ENCODE measurements around the gene PNKD. TPM values are rescaled to one million over a fixed set of nuclear protein-coding genes. Genes with fewer than 3 reads are reported as not detected.

Gene PNKD
- total and polyA plus RNA-seq, 2 donors (not counting 1 experiment from before 2014, with no cell fraction given), result 27.7 to 29.1 TPM

DNA sequence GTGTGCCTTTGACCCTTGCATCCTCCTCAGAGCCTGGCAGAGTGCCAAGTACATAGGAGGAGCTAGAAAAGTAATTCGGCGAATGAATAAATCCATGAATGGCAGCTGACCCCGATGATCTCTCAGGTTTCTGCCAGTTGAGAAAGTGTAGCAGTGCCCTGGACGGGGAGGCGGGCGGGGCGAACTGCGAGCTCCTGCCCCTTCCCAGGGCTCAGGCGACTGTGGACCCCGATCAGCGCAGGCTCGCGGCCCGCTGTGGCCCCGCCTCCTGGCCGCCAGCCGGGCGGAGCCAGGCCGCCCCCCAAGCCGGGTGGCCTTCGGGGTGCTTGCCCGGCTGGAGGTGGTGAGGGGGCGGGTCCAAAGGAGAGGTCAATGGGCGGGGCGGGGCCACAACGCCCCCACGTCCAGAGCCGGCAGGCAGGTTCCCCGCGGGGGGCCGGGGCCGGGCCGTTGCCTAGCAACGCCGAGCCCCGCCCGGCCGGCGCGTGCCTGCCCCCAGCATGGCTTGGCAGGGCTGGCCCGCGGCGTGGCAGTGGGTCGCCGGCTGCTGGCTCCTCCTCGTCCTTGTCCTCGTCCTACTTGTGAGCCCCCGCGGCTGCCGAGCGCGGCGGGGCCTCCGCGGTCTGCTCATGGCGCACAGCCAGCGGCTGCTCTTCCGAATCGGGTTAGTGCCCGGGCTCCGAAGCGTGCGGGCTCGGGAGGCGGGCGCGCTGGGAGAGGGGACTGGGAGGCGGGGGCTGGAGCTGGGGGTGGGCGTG is 52.6 kb downstream of the PNKD start:
- peak overlapping the region; percentile 67 for H2AFZ ChIP-seq (ENCODE audit: low read length)
- no peak overlapping the region for H3K27ac ChIP-seq (ENCODE audit: insufficient read depth, low read length)
- no peaks in the 10 kb centered on the region for H4K20me1 ChIP-seq (ENCODE audit: control insufficient read depth, extremely low read depth, insufficient read depth, low read length)
- peak; percentile 63 to 81 for DNase-seq (ENCODE audit: low read depth in 2 of 2)
- TF ChIP-seq, protein P1, sequence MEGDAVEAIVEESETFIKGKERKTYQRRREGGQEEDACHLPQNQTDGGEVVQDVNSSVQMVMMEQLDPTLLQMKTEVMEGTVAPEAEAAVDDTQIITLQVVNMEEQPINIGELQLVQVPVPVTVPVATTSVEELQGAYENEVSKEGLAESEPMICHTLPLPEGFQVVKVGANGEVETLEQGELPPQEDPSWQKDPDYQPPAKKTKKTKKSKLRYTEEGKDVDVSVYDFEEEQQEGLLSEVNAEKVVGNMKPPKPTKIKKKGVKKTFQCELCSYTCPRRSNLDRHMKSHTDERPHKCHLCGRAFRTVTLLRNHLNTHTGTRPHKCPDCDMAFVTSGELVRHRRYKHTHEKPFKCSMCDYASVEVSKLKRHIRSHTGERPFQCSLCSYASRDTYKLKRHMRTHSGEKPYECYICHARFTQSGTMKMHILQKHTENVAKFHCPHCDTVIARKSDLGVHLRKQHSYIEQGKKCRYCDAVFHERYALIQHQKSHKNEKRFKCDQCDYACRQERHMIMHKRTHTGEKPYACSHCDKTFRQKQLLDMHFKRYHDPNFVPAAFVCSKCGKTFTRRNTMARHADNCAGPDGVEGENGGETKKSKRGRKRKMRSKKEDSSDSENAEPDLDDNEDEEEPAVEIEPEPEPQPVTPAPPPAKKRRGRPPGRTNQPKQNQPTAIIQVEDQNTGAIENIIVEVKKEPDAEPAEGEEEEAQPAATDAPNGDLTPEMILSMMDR (conservative IDR thresholded peaks at IDR 0.05 in 1 of 2, IDR thresholded peaks at IDR 0.05 in 1 of 2; ENCODE audit: low read depth in 1 of 2, low read length in 2 of 2), result no peak
- TF ChIP-seq EZH2 (IDR thresholded peaks at IDR 0.05; ENCODE audit: low read length, missing control alignments), result no peak
- no peaks in the 10 kb centered on the region for H3K79me2 ChIP-seq (ENCODE audit: control insufficient read depth, insufficient read depth, low read length)
- H3K36me3 ChIP-seq (ENCODE audit: control insufficient read depth, insufficient read depth, low read length), result no peaks in the 10 kb centered on the region
- H3K4me3 ChIP-seq (replicated peaks in 1 of 4; ENCODE audit: control extremely low read depth in 1 of 4, insufficient read depth in 1 of 4, low read depth in 3 of 4, low read length in 4 of 4), result peak overlapping the region; percentile 49 to 65 (median 60)
- H3K4me2 ChIP-seq (ENCODE audit: extremely low read depth, insufficient read depth, low read length), result peak overlapping the region; percentile 93
- no peaks in the 10 kb centered on the region for H3K9me3 ChIP-seq (ENCODE audit: control insufficient read depth, insufficient read depth, low read depth, low read length)
- peak overlapping the region; percentile 72 for H3K9ac ChIP-seq (ENCODE audit: insufficient read depth, low read length)
- H3K4me1 ChIP-seq (ENCODE audit: control insufficient read depth, extremely low read depth, insufficient read depth, low read length), result peaks cover 11% of the 10 kb centered on the region
- H3K27me3 ChIP-seq (ENCODE audit: control insufficient read depth, insufficient read depth, low read length), result no peaks in the 10 kb centered on the region

DNA sequence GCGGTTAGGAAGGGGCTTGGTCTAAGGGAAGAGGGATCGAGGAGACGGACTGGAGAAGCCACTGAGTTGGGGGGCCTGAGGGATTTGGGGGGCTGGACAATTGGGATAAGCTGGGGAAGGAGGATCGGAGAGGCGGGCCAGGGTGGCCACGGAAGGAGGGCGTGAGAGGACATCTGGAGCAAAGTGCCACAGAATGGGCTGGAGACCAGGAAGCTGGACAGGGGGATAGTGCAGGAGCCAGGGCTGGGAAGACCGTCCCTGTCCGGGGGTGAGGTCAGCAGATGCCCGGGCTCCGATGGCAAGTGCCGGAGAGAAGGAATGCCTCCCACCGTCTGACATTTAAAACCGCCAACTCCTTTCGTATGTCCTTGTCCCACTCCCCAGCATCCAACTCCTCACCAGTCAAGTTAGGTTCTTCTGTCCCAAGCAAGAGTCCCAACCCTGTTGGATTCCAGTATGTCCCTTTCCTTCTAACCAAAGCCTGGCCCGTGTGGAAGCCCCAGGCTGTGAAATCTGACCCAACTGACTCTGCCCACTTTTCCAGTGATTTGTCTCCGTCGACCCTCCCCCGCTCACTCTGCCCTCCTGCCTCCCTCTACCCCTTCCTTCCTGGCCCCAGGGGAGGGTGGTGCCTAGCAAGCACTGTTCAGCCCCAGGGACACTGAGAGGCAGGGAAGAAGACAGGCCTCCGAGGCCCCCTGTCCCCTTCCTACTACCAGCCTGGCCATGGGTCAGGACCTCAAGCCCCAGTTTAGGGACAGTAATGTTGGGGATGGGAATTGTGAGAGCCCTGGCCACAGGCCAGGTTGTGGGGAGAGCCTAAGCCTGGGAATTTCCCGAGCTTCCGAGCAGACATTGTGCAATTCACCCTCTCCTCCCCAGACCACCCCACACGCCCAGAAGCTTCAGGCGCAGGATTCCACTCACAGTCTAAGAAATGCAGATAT is 53.5 kb downstream of the PNKD start:
- peak overlapping the region; percentile 47 to 61 (median 54) for H3K4me3 ChIP-seq (replicated peaks in 1 of 4; ENCODE audit: control extremely low read depth in 1 of 4, insufficient read depth in 1 of 4, low read depth in 3 of 4, low read length in 4 of 4)
- H3K27me3 ChIP-seq (ENCODE audit: control insufficient read depth, insufficient read depth, low read length), result no peaks in the 10 kb centered on the region
- TF ChIP-seq, protein P1 (conservative IDR thresholded peaks at IDR 0.05 in 1 of 2, IDR thresholded peaks at IDR 0.05 in 1 of 2; ENCODE audit: low read depth in 1 of 2, low read length in 2 of 2), result no peak
- no peak for TF ChIP-seq EZH2 (IDR thresholded peaks at IDR 0.05; ENCODE audit: low read length, missing control alignments)
- H3K27ac ChIP-seq (ENCODE audit: insufficient read depth, low read length), result no peak overlapping the region
- peak overlapping the region; percentile 19 for H2AFZ ChIP-seq (ENCODE audit: low read length)
- H3K36me3 ChIP-seq (ENCODE audit: control insufficient read depth, insufficient read depth, low read length), result no peaks in the 10 kb centered on the region
- no peaks in the 10 kb centered on the region for H4K20me1 ChIP-seq (ENCODE audit: control insufficient read depth, extremely low read depth, insufficient read depth, low read length)
- peak; percentile 37 to 41 for DNase-seq (ENCODE audit: low read depth in 2 of 2)
- H3K4me1 ChIP-seq (ENCODE audit: control insufficient read depth, extremely low read depth, insufficient read depth, low read length), result peaks cover 11% of the 10 kb centered on the region
- no peaks in the 10 kb centered on the region for H3K9me3 ChIP-seq (ENCODE audit: control insufficient read depth, insufficient read depth, low read depth, low read length)
- peak overlapping the region; percentile 85 for H3K4me2 ChIP-seq (ENCODE audit: extremely low read depth, insufficient read depth, low read length)
- peak overlapping the region; percentile 72 for H3K9ac ChIP-seq (ENCODE audit: insufficient read depth, low read length)
- no peaks in the 10 kb centered on the region for H3K79me2 ChIP-seq (ENCODE audit: control insufficient read depth, insufficient read depth, low read length)

DNA sequence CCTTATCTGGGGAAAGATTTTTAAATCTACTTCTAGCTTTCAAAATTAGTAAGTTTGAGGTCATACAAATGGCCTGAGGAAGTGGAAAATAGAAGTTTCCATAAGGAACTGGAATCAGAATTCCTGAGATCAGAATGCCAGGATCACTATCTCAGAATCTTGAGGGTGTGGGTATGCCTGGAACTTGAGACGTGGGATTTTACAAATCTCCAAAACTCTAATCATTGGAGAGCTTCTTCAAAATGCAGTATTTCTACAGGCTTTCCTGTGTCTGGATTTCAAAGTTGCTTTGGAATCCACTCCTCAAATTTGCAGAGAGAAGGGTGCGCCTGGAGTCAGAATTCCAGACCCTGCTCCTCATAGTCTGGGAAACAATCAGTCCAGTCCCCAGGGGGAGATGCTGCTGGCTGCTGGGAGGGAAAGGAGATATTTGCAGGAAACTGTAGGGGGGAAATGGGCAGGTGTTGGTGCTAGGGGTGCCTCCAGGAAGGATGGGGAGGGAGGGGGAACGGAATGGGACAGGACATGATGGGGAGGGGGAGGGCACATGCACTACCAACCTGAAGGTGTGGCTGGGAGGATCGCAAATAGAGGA is 55.3 kb downstream of the PNKD start:
- H3K79me2 ChIP-seq (ENCODE audit: control insufficient read depth, insufficient read depth, low read length), result no peaks in the 10 kb centered on the region
- TF ChIP-seq EZH2 (IDR thresholded peaks at IDR 0.05; ENCODE audit: low read length, missing control alignments), result no peak
- TF ChIP-seq, protein P1 (conservative IDR thresholded peaks at IDR 0.05 in 1 of 2, IDR thresholded peaks at IDR 0.05 in 1 of 2; ENCODE audit: low read depth in 1 of 2, low read length in 2 of 2), result no peak
- no peak overlapping the region for H2AFZ ChIP-seq (ENCODE audit: low read length)
- no peaks in the 10 kb centered on the region for H3K27me3 ChIP-seq (ENCODE audit: control insufficient read depth, insufficient read depth, low read length)
- H3K27ac ChIP-seq (ENCODE audit: insufficient read depth, low read length), result no peak overlapping the region
- no peak overlapping the region for H3K4me2 ChIP-seq (ENCODE audit: extremely low read depth, insufficient read depth, low read length)
- DNase-seq (ENCODE audit: low read depth in 2 of 2), result no peak
- no peaks in the 10 kb centered on the region for H4K20me1 ChIP-seq (ENCODE audit: control insufficient read depth, extremely low read depth, insufficient read depth, low read length)
- no peaks in the 10 kb centered on the region for H3K36me3 ChIP-seq (ENCODE audit: control insufficient read depth, insufficient read depth, low read length)
- H3K4me1 ChIP-seq (ENCODE audit: control insufficient read depth, extremely low read depth, insufficient read depth, low read length), result peaks cover 11% of the 10 kb centered on the region
- no peaks in the 10 kb centered on the region for H3K9me3 ChIP-seq (ENCODE audit: control insufficient read depth, insufficient read depth, low read depth, low read length)
- no peak overlapping the region for H3K4me3 ChIP-seq (replicated peaks in 1 of 4; ENCODE audit: control extremely low read depth in 1 of 4, insufficient read depth in 1 of 4, low read depth in 3 of 4, low read length in 4 of 4)
- no peak overlapping the region for H3K9ac ChIP-seq (ENCODE audit: insufficient read depth, low read length)
